HepG2 (cell line): Measurements from ENCODE around the gene HIRA. TPM values are rescaled to one million over a fixed set of nuclear protein-coding genes. Genes with fewer than 3 reads are reported as not detected.
"Not testable (repeated sequence)": the region's sequence is repeated elsewhere in the genome, so short reads cannot be mapped to it uniquely, and the experiment has no call there.

Experiments
- ATAC-seq: fragments of 200-7000 bp; cut with Tn5 transposase; 3 replicates; pipeline ENCODE4 v1.9.1; 2020; ENCODE audit warnings: mild to moderate bottlenecking, moderate library complexity
- BruUV-seq: library from RNA; stranded (reverse); fragments of 400-500 nt; replicated peaks from 2 replicates; lab custom pipeline; 2021; lab: Mats Ljungman, UMichigan
- CTCF ChIA-PET: fragments of 300-600 bp; formaldehyde crosslinking; extraction: SDS; loops from one replicate; lab custom pipeline; 2021; ENCODE audit warnings: low total read pairs, inconsistent platforms, low intra/inter-chr PET ratio; lab: Yijun Ruan, JAX
- POLR2A ChIA-PET: fragments of 350-600 bp; sonication (Branson Sonifier 250); formaldehyde crosslinking; loops from one replicate; lab custom pipeline; 2020; ENCODE audit warnings: antibody characterized with exemption, inconsistent platforms; lab: Yijun Ruan, JAX
- DNase-seq: peaks from one replicate; pipeline ENCODE4 v3.0.0-alpha.2; 2015; ENCODE audit warnings: low spot score
- FAIRE-seq: peaks from 3 replicates; lab custom pipeline; 2011; peaks lifted over from hg19 to GRCh38; lab: Jason Lieb, UNC
- H2AFZ ChIP-seq: one replicate; pipeline ENCODE4 v1.6.1; 2011; ENCODE audit warnings: low read length, inconsistent platforms
- H3K27ac ChIP-seq: fragments of 300-600 bp; 3 replicates; pipeline ENCODE4 v1.8.0; 2011; ENCODE audit warnings: mixed run types, mild to moderate bottlenecking, mixed read lengths, low read length, inconsistent platforms; ENCODE audit not compliant: insufficient read depth; ENCODE audit errors: extremely low read length
- H3K27me3 ChIP-seq, 2 experiments: fragments of 200-600 bp in 1 of 2; 2 replicates in 1 of 2; 3 replicates in 1 of 2; pipeline versions ENCODE4 v1.6.0 to v1.8.0; 2011; ENCODE audit warnings: low read length in 2 of 2, mild to moderate bottlenecking in 2 of 2, moderate library complexity in 2 of 2, inconsistent platforms in 1 of 2; ENCODE audit not compliant: insufficient read depth in 2 of 2, control insufficient read depth in 1 of 2
- H3K36me3 ChIP-seq, 2 experiments: fragments of 200-600 bp in 1 of 2; replicated peaks in 1 of 2; 2 replicates in 1 of 2; 3 replicates in 1 of 2; pipeline versions ENCODE4 v1.5.1 to v1.8.0; 2011; ENCODE audit warnings: low read length in 2 of 2, inconsistent platforms in 1 of 2; ENCODE audit not compliant: insufficient read depth in 2 of 2, control insufficient read depth in 1 of 2
- H3K4me1 ChIP-seq: 2 replicates; pipeline ENCODE4 v1.5.1; 2012; ENCODE audit warnings: low read length, inconsistent platforms; ENCODE audit not compliant: insufficient read depth
- H3K4me2 ChIP-seq: 2 replicates; pipeline ENCODE4 v1.6.0; 2011; ENCODE audit warnings: low read depth, low read length, inconsistent platforms
- H3K4me3 ChIP-seq, 3 experiments: fragments of 200-600 bp in 1 of 3; sonication (generic), shearing (Covaris generic) in 1 of 3; replicated peaks in 1 of 3; 2 replicates each; pipeline ENCODE4 v1.5.1; 2011 to 2016; ENCODE audit warnings: low read length in 3 of 3, inconsistent platforms in 2 of 3, low read depth in 2 of 3, mild to moderate bottlenecking in 2 of 3, control low read depth in 1 of 3, mixed read lengths in 1 of 3; ENCODE audit not compliant: insufficient read depth in 1 of 3
- H3K79me2 ChIP-seq: one replicate; pipeline ENCODE4 v1.6.1; 2011; ENCODE audit warnings: low read length, inconsistent platforms; ENCODE audit not compliant: insufficient read depth
- H3K9ac ChIP-seq: 2 replicates; pipeline ENCODE4 v1.6.0; 2011; ENCODE audit warnings: mild to moderate bottlenecking, low read depth, low read length, inconsistent platforms; ENCODE audit not compliant: insufficient read depth
- H3K9me3 ChIP-seq: 2 replicates; pipeline ENCODE4 v1.5.1; 2012; ENCODE audit warnings: mild to moderate bottlenecking, low read length
- H4K20me1 ChIP-seq: 2 replicates; pipeline ENCODE4 v1.6.0; 2011; ENCODE audit warnings: inconsistent platforms, mild to moderate bottlenecking, low read length, moderate library complexity; ENCODE audit not compliant: insufficient read depth
- ARID2 ChIP-seq: sonication (generic); formaldehyde crosslinking; IDR thresholded peaks from 2 replicates; pipeline ENCODE4 v1.8.1; 2022; ENCODE audit warnings: mild to moderate bottlenecking, missing genetic modification reagents, borderline replicate concordance
- CREM ChIP-seq, 2 experiments: sonication (generic) in 1 of 2; formaldehyde crosslinking in 1 of 2; IDR thresholded peaks; 2 replicates each; pipeline versions ENCODE4 v1.4.0 to v1.6.1; 2016 to 2020; ENCODE audit warnings: antibody characterized with exemption in 1 of 2, mild to moderate bottlenecking in 1 of 2, missing genetic modification reagents in 1 of 2
- KLF15 ChIP-seq: sonication (generic); formaldehyde crosslinking; IDR thresholded peaks from 2 replicates; pipeline ENCODE4 v1.8.1; 2023; ENCODE audit warnings: borderline replicate concordance, mild to moderate bottlenecking, inconsistent platforms, missing genetic modification reagents, mixed read lengths
- KLF9 ChIP-seq: IDR thresholded peaks from 2 replicates; pipeline ENCODE4 v1.6.1; 2016; ENCODE audit warnings: low read depth
- MED8 ChIP-seq: sonication (generic); formaldehyde crosslinking; IDR thresholded peaks from 2 replicates; pipeline ENCODE4 v1.8.1; 2023; ENCODE audit warnings: mild to moderate bottlenecking, missing genetic modification reagents; ENCODE audit not compliant: insufficient replicate concordance
- NR2C2 ChIP-seq: sonication (generic); formaldehyde crosslinking; IDR thresholded peaks from 2 replicates; pipeline ENCODE4 v1.4.0; 2020; ENCODE audit warnings: missing genetic modification reagents, mild to moderate bottlenecking, moderate library complexity, borderline replicate concordance
- PAWR ChIP-seq: sonication (generic); formaldehyde crosslinking; IDR thresholded peaks from 2 replicates; pipeline ENCODE4 v1.4.0; 2020; ENCODE audit warnings: missing genetic modification reagents, mild to moderate bottlenecking, borderline replicate concordance
- PCBP1 ChIP-seq: fragments of 200-400 bp; formaldehyde crosslinking; IDR thresholded peaks from 2 replicates; pipeline ENCODE4 v1.6.1; 2017; ENCODE audit warnings: mild to moderate bottlenecking, low read depth, low read length, borderline replicate concordance
- PHF5A ChIP-seq: IDR thresholded peaks from one replicate; pipeline ENCODE4 v1.6.1; 2018; ENCODE audit warnings: low read depth, missing genetic modification reagents; ENCODE audit not compliant: unreplicated experiment
- SRSF1 ChIP-seq: fragments of 200-400 bp; formaldehyde crosslinking; optimal IDR thresholded peaks from 2 replicates; pipeline ENCODE3; 2017; ENCODE audit warnings: mild to moderate bottlenecking, low read depth, low read length, moderate library complexity
- WIZ ChIP-seq: sonication (generic); formaldehyde crosslinking; IDR thresholded peaks from 2 replicates; pipeline ENCODE4 v1.5.1; 2020; ENCODE audit warnings: mild to moderate bottlenecking, missing genetic modification reagents
- ZNF138 ChIP-seq: sonication (generic); formaldehyde crosslinking; IDR thresholded peaks from 2 replicates; pipeline ENCODE4 v1.5.0; 2020; ENCODE audit warnings: mild to moderate bottlenecking, low read depth, missing genetic modification reagents
- ZNF331 ChIP-seq: sonication (generic); formaldehyde crosslinking; IDR thresholded peaks from 2 replicates; pipeline ENCODE4 v1.4.0; 2020; ENCODE audit warnings: missing genetic modification reagents
- ZNF354B ChIP-seq: sonication (generic); formaldehyde crosslinking; IDR thresholded peaks from 2 replicates; pipeline ENCODE4 v1.8.0; 2022; ENCODE audit warnings: mild to moderate bottlenecking, missing genetic modification reagents
- ZNF709 ChIP-seq: sonication (generic); formaldehyde crosslinking; IDR thresholded peaks from 2 replicates; pipeline ENCODE4 v1.5.0; 2020; ENCODE audit warnings: mild to moderate bottlenecking, missing genetic modification reagents
- WGBS: methylation state at CpG from one replicate; pipeline ENCODE4 v1.1.6; 2017; ENCODE audit warnings: low lambda C conversion rate; 5-methylcytosine and 5-hydroxymethylcytosine counted together
- in situ Hi-C: cut with HindIII; loops from 2 replicates; pipeline ENCODE4 v1.10.0; 2017; ENCODE audit warnings: low pct_unique_long_range_greater_than_20kb; ENCODE audit not compliant: extremely low pct_ligation_motif_present
- intact Hi-C: fragments of 100-400 bp; cut with micrococcal nuclease; formaldehyde crosslinking; loops from one replicate; pipeline ENCODE4 v1.10.0; 2022; ENCODE audit not compliant: unreplicated experiment
- polyA plus RNA-seq, 8 experiments: library from polyadenylated mRNA; depleted of rRNA in 3 of 8; stranded (reverse) in 7 of 8; unstranded in 1 of 8; fragments of >200 nt; fragmentation: Illumina TruSeq in 4 of 8; extraction: Trizol in 4 of 8; gene quantifications; 2 replicates each; pipeline versions ENCODE4 v1.2.1 to v1.2.3, GENCODE V29; 2011 to 2016; ENCODE audit warnings: low read depth in 4 of 8, missing spikeins in 1 of 8, mixed read lengths in 1 of 8; ENCODE audit not compliant: insufficient read depth in 1 of 8
- total RNA-seq, 5 experiments: library from RNA; depleted of rRNA; stranded (reverse); fragments of >200 nt; fragmentation: Illumina TruSeq; extraction: Trizol; gene quantifications; 2 replicates each; pipeline ENCODE4 v1.2.3, GENCODE V29; 2016; ENCODE audit warnings: low read depth in 1 of 5
- TF ChIP-seq, protein P1 (sequence below): sonication (generic); formaldehyde crosslinking; IDR thresholded peaks from 2 replicates; pipeline ENCODE4 v1.4.0; 2020; ENCODE audit warnings: missing genetic modification reagents

The HIRA gene
- total and polyA plus RNA-seq, 2 of the 13 experiments (the other 11 are each of a cell fraction or from before 2014, with no cell fraction given) = 21.5 to 29.2 TPM

DNA sequence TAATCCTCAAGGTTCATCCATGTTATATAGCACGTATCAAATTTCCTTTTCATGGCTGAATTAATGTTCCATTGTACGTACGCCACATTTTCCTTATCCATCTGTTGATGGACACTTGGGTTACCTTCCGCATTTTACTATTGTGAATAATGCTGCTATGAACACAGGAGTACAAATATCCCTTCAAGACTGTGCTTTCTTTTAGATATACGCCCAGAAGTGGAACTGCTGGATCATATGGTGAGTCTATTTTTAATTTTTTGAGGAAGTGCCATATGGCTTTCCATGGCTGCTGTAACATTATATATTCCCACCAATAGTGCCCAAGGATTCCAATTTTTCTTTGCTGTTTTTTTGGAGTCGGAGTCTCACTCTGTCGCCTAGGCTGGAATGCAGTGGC, 6.8 kb upstream of the HIRA start:
- H4K20me1 ChIP-seq = no peaks in the 10 kb centered on the region
- TF ChIP-seq, protein P1, sequence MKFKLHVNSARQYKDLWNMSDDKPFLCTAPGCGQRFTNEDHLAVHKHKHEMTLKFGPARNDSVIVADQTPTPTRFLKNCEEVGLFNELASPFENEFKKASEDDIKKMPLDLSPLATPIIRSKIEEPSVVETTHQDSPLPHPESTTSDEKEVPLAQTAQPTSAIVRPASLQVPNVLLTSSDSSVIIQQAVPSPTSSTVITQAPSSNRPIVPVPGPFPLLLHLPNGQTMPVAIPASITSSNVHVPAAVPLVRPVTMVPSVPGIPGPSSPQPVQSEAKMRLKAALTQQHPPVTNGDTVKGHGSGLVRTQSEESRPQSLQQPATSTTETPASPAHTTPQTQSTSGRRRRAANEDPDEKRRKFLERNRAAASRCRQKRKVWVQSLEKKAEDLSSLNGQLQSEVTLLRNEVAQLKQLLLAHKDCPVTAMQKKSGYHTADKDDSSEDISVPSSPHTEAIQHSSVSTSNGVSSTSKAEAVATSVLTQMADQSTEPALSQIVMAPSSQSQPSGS (CRISPR knock-in tag) = no peak
- TF ChIP-seq CREM (IDR thresholded peaks at IDR 0.05) = no peak
- no peak for TF ChIP-seq CREM (CRISPR knock-in tag; IDR thresholded peaks at IDR 0.05)
- no peak for TF ChIP-seq SRSF1
- no peak for TF ChIP-seq ZNF354B
- TF ChIP-seq WIZ (CRISPR knock-in tag) = no peak
- no peak for TF ChIP-seq ARID2 (CRISPR knock-in tag)
- TF ChIP-seq KLF9 = no peak
- no peak for TF ChIP-seq MED8
- TF ChIP-seq ZNF138 (CRISPR knock-in tag) = no peak
- no peak for TF ChIP-seq PCBP1
- no peak for TF ChIP-seq PHF5A (CRISPR knock-in tag)
- TF ChIP-seq PAWR = no peak
- TF ChIP-seq KLF15 = no peak
- no peak for TF ChIP-seq NR2C2
- no peak for TF ChIP-seq ZNF331 (CRISPR knock-in tag)
- TF ChIP-seq ZNF709 = no peak
- H3K79me2 ChIP-seq = peaks cover 8% of the 10 kb centered on the region
- 98% methylated on average over 7 of the region's 7 CpGs for WGBS
- no TSS peak for BruUV-seq
- in situ Hi-C loops = no loop called here
- no peak overlapping the region for H2AFZ ChIP-seq
- no peak overlapping the region for H3K9ac ChIP-seq
- peaks cover 3 to 41% of the 10 kb centered on the region in 2 experiments for H3K36me3 ChIP-seq
- POLR2A ChIA-PET = no interaction called here
- H3K27me3 ChIP-seq = no peaks in the 10 kb centered on the region
- CTCF ChIA-PET = no interaction called here
- H3K4me3 ChIP-seq = no peak overlapping the region
- FAIRE-seq (no peak), ATAC-seq (no peak), DNase-seq (no peak)
- no peak overlapping the region for H3K4me2 ChIP-seq
- intact Hi-C loops = no loop called here
- no peak overlapping the region for H3K27ac ChIP-seq
- no peaks in the 10 kb centered on the region for H3K9me3 ChIP-seq
- peaks cover 6% of the 10 kb centered on the region for H3K4me1 ChIP-seq

DNA sequence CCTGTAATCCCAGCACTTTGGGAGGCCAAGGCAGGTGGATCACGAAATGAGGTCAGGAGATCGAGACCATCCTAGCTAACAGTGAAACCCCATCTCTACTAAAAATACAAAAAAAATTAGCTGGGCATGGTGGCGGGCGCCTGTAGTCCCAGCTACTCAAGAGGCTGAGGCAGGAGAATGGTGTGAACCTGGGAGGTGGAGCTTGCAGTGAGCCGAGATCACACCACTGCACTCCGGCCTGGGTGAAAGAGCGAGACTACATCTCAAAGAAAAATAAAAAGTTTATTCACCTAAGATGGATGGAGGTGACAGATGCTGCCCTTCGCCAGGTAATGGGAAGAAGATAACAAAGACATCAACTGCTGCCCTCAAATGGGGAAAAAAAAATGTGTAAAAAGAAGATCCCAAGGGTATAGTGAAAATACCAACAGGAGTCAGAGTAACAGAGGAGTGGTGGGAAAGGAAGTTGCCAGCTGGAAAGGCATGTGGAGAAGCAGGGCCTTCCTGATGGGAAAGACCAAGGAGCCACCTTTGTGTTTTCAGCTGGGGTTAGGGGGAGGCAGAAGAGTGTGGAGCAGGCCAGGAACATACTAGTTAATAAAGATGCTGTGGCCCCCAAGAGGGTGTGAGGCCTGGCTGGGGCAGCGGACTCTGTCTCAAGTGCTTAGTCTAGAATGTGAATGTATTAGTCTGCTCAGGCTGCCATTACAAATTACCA, 5.1 kb upstream of the HIRA start:
- H3K4me3 ChIP-seq, CTCF ChIA-PET, H3K9me3 ChIP-seq, ATAC-seq, H3K27ac ChIP-seq, DNase-seq, H3K27me3 ChIP-seq, H3K9ac ChIP-seq, H4K20me1 ChIP-seq, H3K4me2 ChIP-seq, in situ Hi-C loops, H2AFZ ChIP-seq, intact Hi-C loops, FAIRE-seq, H3K4me1 ChIP-seq, H3K79me2 ChIP-seq, BruUV-seq: not testable (repeated sequence)
- H3K36me3 ChIP-seq = peaks cover 3 to 31% of the 10 kb centered on the region in 2 experiments
- WGBS = 96% methylated on average over 9 of the region's 9 CpGs
- POLR2A ChIA-PET = interaction anchor here (0.8 kb wide), 1 partner anchor 14 kb away, joined by 3 read pairs; no protein-coding TSS in a partner anchor
